Fibroblast of gingiva (primary cell): ENCODE data around the gene SMIM44.
"Not testable (repeated sequence)": the region's sequence is repeated elsewhere in the genome, so short reads cannot be mapped to it uniquely, and the experiment has no call there.

Experiments used
- DNase-seq: peaks from one replicate; pipeline ENCODE4 v3.0.0-alpha.2; 2011; ENCODE audit warnings: low read depth

The SMIM44 gene

GRCh38 chr19:3457528-3458228, 25.6 kb downstream of the SMIM44 start:
- no peak for DNase-seq

GRCh38 chr19:3456925-3457527, 26.2 kb downstream of the SMIM44 start:
- DNase-seq = no peak

GRCh38 chr19:3455960-3456601, 27.2 kb downstream of the SMIM44 start:
- DNase-seq = no peak

GRCh38 chr19:3455393-3455955, 27.8 kb downstream of the SMIM44 start:
- DNase-seq = no peak

- no peak for DNase-seq
Measured at GRCh38 chr19:3454656-3455392, 28.4 kb downstream of the SMIM44 start.

- DNase-seq = no peak
Measured at GRCh38 chr19:3453840-3454239, 29.4 kb downstream of the SMIM44 start.

- DNase-seq = not testable (repeated sequence)
Measured at GRCh38 chr19:3452942-3453214, 30.4 kb downstream of the SMIM44 start.

GRCh38 chr19:3452171-3452941, 30.9 kb downstream of the SMIM44 start:
- DNase-seq = no peak

- no peak for DNase-seq
Measured at GRCh38 chr19:3451451-3451866, 31.8 kb downstream of the SMIM44 start.

- DNase-seq = peak; percentile 99
Measured at GRCh38 chr19:3450796-3451411, 32.3 kb downstream of the SMIM44 start.

GRCh38 chr19:3448616-3449334, 34.5 kb downstream of the SMIM44 start:
- no peak for DNase-seq

- not testable (repeated sequence) for DNase-seq
Measured at GRCh38 chr19:3446657-3447056, 36.6 kb downstream of the SMIM44 start.

- peak; percentile 18 for DNase-seq
Measured at GRCh38 chr19:3444695-3445234, 38.5 kb downstream of the SMIM44 start.

- DNase-seq = peak; percentile 48
Measured at GRCh38 chr19:3443840-3444694, 39.2 kb downstream of the SMIM44 start.

GRCh38 chr19:3442487-3443071, 40.7 kb downstream of the SMIM44 start:
- no peak for DNase-seq

GRCh38 chr19:3441986-3442329, 41.3 kb downstream of the SMIM44 start:
- DNase-seq = no peak

GRCh38 chr19:3441089-3441985, 41.9 kb downstream of the SMIM44 start:
- DNase-seq = no peak

GRCh38 chr19:3440082-3440481, 43.2 kb downstream of the SMIM44 start:
- no peak for DNase-seq
